H1 (cell line): ENCODE results near the gene RHOT1. TPM values are rescaled to one million over a fixed set of nuclear protein-coding genes. Genes with fewer than 3 reads are reported as not detected.

Experiments
- CTCF ChIA-PET: fragments of 300-600 bp; sonication (Branson Sonifier 250); formaldehyde crosslinking; loops from one replicate; lab custom pipeline; 2021; ENCODE audit not compliant: partially characterized antibody; lab: Charles Lee
- POLR2A ChIA-PET: fragments of 300-600 bp; sonication (Branson Sonifier 250); formaldehyde crosslinking; loops from one replicate; lab custom pipeline; 2021; ENCODE audit warnings: inconsistent platforms; ENCODE audit not compliant: partially characterized antibody; lab: Charles Lee
- DNase-seq, 2 experiments: peaks; one replicate each; pipeline versions ENCODE4 v3.0.0 to v3.0.0-alpha.2; 2010 to 2022; ENCODE audit warnings: low spot score in 2 of 2, low read depth in 1 of 2, mixed read lengths in 1 of 2
- FAIRE-seq: peaks from 2 replicates; lab custom pipeline; 2011; peaks lifted over from hg19 to GRCh38; lab: Jason Lieb, UNC
- H2AFZ ChIP-seq: 2 replicates; pipeline ENCODE4 v1.8.1; 2012; ENCODE audit warnings: low read length, inconsistent platforms
- H2AK5ac ChIP-seq: 2 replicates; pipeline ENCODE4 v1.6.1; 2013; ENCODE audit warnings: low read depth, low read length
- H2BK120ac ChIP-seq: replicated peaks from 2 replicates; pipeline ENCODE3; 2013; ENCODE audit warnings: low read depth, low read length, inconsistent platforms
- H2BK12ac ChIP-seq: 2 replicates; pipeline ENCODE4 v1.6.1; 2013; ENCODE audit warnings: low read depth, low read length
- H2BK15ac ChIP-seq: 2 replicates; pipeline ENCODE4 v1.6.1; 2013; ENCODE audit warnings: low read length
- H2BK20ac ChIP-seq: 2 replicates; pipeline ENCODE4 v1.6.1; 2013; ENCODE audit warnings: low read length
- H2BK5ac ChIP-seq: 2 replicates; pipeline ENCODE4 v1.6.1; 2013; ENCODE audit warnings: low read depth, low read length
- H3K14ac ChIP-seq: 2 replicates; pipeline ENCODE4 v1.6.1; 2013; ENCODE audit warnings: inconsistent platforms; ENCODE audit not compliant: insufficient read length
- H3K18ac ChIP-seq: 2 replicates; pipeline ENCODE4 v1.6.1; 2013; ENCODE audit warnings: low read length; ENCODE audit errors: extremely low read depth
- H3K23ac ChIP-seq: 2 replicates; pipeline ENCODE4 v1.6.1; 2013; ENCODE audit warnings: inconsistent platforms; ENCODE audit not compliant: insufficient read length
- H3K23me2 ChIP-seq: 2 replicates; pipeline ENCODE4 v1.6.1; 2013; ENCODE audit warnings: low read depth, low read length
- H3K27ac ChIP-seq: 2 replicates; pipeline ENCODE4 v1.6.1; 2011; ENCODE audit warnings: low read depth, low read length, inconsistent platforms
- H3K27me3 ChIP-seq, 4 experiments: replicated peaks in 1 of 4; 1 replicate in 1 of 4; 2 replicates in 3 of 4; pipeline versions ENCODE4 v1.6.1 to v1.8.1; 2011 to 2013; ENCODE audit warnings: low read length in 3 of 4, mild to moderate bottlenecking in 3 of 4, inconsistent platforms in 2 of 4, mixed read lengths in 2 of 4, moderate library complexity in 1 of 4; ENCODE audit not compliant: control insufficient read depth in 3 of 4, insufficient read depth in 3 of 4; ENCODE audit errors: extremely low read depth in 1 of 4
- H3K36me3 ChIP-seq, 4 experiments: 2 replicates each; pipeline versions ENCODE4 v1.6.1 to v1.8.1; 2011 to 2013; ENCODE audit warnings: mild to moderate bottlenecking in 4 of 4, low read length in 3 of 4, moderate library complexity in 2 of 4, control low read depth in 1 of 4, inconsistent platforms in 1 of 4; ENCODE audit not compliant: insufficient read depth in 4 of 4, control insufficient read depth in 2 of 4
- H3K4ac ChIP-seq: replicated peaks from 2 replicates; pipeline ENCODE3; 2013; ENCODE audit warnings: low read length, low read depth, mixed read lengths, inconsistent platforms; ENCODE audit not compliant: insufficient read length
- H3K4me1 ChIP-seq, 4 experiments: replicated peaks in 1 of 4; 1 replicate in 1 of 4; 2 replicates in 3 of 4; pipeline versions ENCODE4 v1.6.1 to v1.8.1; 2011 to 2013; ENCODE audit warnings: low read length in 3 of 4, inconsistent platforms in 2 of 4, mixed read lengths in 1 of 4; ENCODE audit not compliant: insufficient read depth in 4 of 4, control insufficient read depth in 3 of 4
- H3K4me2 ChIP-seq, 2 experiments: 2 replicates each; pipeline versions ENCODE4 v1.6.1 to v1.8.1; 2011 to 2013; ENCODE audit warnings: low read depth in 2 of 2, low read length in 2 of 2, control low read depth in 1 of 2, inconsistent platforms in 1 of 2, mild to moderate bottlenecking in 1 of 2; ENCODE audit not compliant: insufficient read depth in 1 of 2
- H3K4me3 ChIP-seq, 4 experiments: fragments of 200-600, 300-600 bp in 1 of 4; sonication (generic), shearing (Covaris generic), sonication (Bioruptor Twin) in 1 of 4; 2 replicates each; pipeline versions ENCODE4 v1.5.1 to v1.8.1; 2011 to 2016; ENCODE audit warnings: low read length in 4 of 4, low read depth in 3 of 4, control low read depth in 2 of 4, inconsistent platforms in 2 of 4, mild to moderate bottlenecking in 2 of 4, mixed read lengths in 1 of 4, moderate library complexity in 1 of 4; ENCODE audit not compliant: insufficient read depth in 2 of 4; ENCODE audit errors: extremely low read depth in 1 of 4
- H3K56ac ChIP-seq: replicated peaks from 2 replicates; pipeline ENCODE3; 2013; ENCODE audit warnings: low read depth, mild to moderate bottlenecking, mixed read lengths, low read length, inconsistent platforms; ENCODE audit not compliant: insufficient read length
- H3K79me1 ChIP-seq: 2 replicates; pipeline ENCODE4 v1.6.1; 2013; ENCODE audit warnings: low read depth, low read length, control low read depth
- H3K79me2 ChIP-seq, 2 experiments: 2 replicates each; pipeline versions ENCODE4 v1.6.1 to v1.8.1; 2012 to 2013; ENCODE audit warnings: low read length in 2 of 2, mild to moderate bottlenecking in 2 of 2, inconsistent platforms in 1 of 2; ENCODE audit not compliant: insufficient read depth in 2 of 2, control insufficient read depth in 1 of 2
- H3K9ac ChIP-seq, 4 experiments: replicated peaks in 1 of 4; 1 replicate in 1 of 4; 2 replicates in 3 of 4; pipeline versions ENCODE4 v1.6.1 to v1.8.1; 2011 to 2013; ENCODE audit warnings: low read depth in 3 of 4, low read length in 3 of 4, control low read depth in 2 of 4, mild to moderate bottlenecking in 2 of 4, moderate library complexity in 2 of 4, inconsistent platforms in 1 of 4; ENCODE audit errors: extremely low read depth in 1 of 4
- H3K9me3 ChIP-seq, 2 experiments: 2 replicates each; pipeline versions ENCODE4 v1.6.1 to v1.8.1; 2012 to 2013; ENCODE audit warnings: mild to moderate bottlenecking in 2 of 2, moderate library complexity in 2 of 2, control low read depth in 1 of 2, inconsistent platforms in 1 of 2, low read depth in 1 of 2, low read length in 1 of 2, mixed read lengths in 1 of 2; ENCODE audit not compliant: insufficient read depth in 2 of 2
- H4K20me1 ChIP-seq, 2 experiments: replicated peaks in 1 of 2; 2 replicates each; pipeline versions ENCODE3 to v1.8.1; 2011 to 2013; ENCODE audit warnings: inconsistent platforms in 2 of 2, low read length in 2 of 2, mild to moderate bottlenecking in 1 of 2; ENCODE audit not compliant: insufficient read depth in 2 of 2, control insufficient read depth in 1 of 2
- H4K5ac ChIP-seq: 2 replicates; pipeline ENCODE4 v1.6.1; 2013; ENCODE audit warnings: low read length, low read depth, mixed read lengths, inconsistent platforms; ENCODE audit not compliant: insufficient read length
- H4K8ac ChIP-seq: 2 replicates; pipeline ENCODE4 v1.8.0; 2013; ENCODE audit warnings: mild to moderate bottlenecking, moderate library complexity, low read length, inconsistent platforms; ENCODE audit not compliant: insufficient read depth; ENCODE audit errors: extremely low read depth
- H4K91ac ChIP-seq: replicated peaks from 2 replicates; pipeline ENCODE3; 2013; ENCODE audit warnings: low read length, mixed read lengths, inconsistent platforms; ENCODE audit not compliant: insufficient read length
- BRCA1 ChIP-seq: IDR thresholded peaks from 2 replicates; pipeline ENCODE4 v1.6.1; 2012; ENCODE audit warnings: low read depth, low read length, improper control_type of control experiment
- CHD2 ChIP-seq: IDR thresholded peaks from 2 replicates; pipeline ENCODE4 v1.6.1; 2012; ENCODE audit warnings: low read length, improper control_type of control experiment
- EZH2 ChIP-seq: fragments of 200-600 bp; sonication (generic); IDR thresholded peaks from 2 replicates; pipeline ENCODE4 v1.7.1; 2012; ENCODE audit warnings: low read depth, mild to moderate bottlenecking, moderate library complexity, low read length, inconsistent platforms; ENCODE audit not compliant: severe bottlenecking
- GABPA ChIP-seq: IDR thresholded peaks from 2 replicates; pipeline ENCODE4 v1.6.1; 2011; ENCODE audit warnings: mild to moderate bottlenecking, low read length, moderate library complexity, borderline replicate concordance; ENCODE audit not compliant: insufficient read depth
- JUND ChIP-seq: IDR thresholded peaks from 2 replicates; pipeline ENCODE4 v1.6.1; 2011; ENCODE audit warnings: mild to moderate bottlenecking, improper control_type of control experiment, low read length
- KDM1A ChIP-seq: fragments of 200-600, 300-600 bp; sonication (generic); IDR thresholded peaks from 2 replicates; pipeline ENCODE4 v1.7.1; 2016; ENCODE audit warnings: mild to moderate bottlenecking, low read length, borderline replicate concordance
- POLR2A ChIP-seq, 2 experiments: IDR thresholded peaks; 1 replicate in 1 of 2; 2 replicates in 1 of 2; pipeline ENCODE4 v1.6.1; 2011; ENCODE audit warnings: low read depth in 2 of 2, low read length in 2 of 2, mild to moderate bottlenecking in 2 of 2; ENCODE audit errors: control extremely low read depth in 1 of 2
- SP1 ChIP-seq: IDR thresholded peaks from 2 replicates; pipeline ENCODE4 v1.6.1; 2011; ENCODE audit warnings: low read depth, low read length
- TAF7 ChIP-seq: optimal IDR thresholded peaks from 2 replicates; pipeline ENCODE3; 2011; ENCODE audit warnings: low read depth, mild to moderate bottlenecking, inconsistent platforms, low read length, moderate library complexity, borderline replicate concordance
- WGBS, 2 experiments: shearing (Covaris generic) in 1 of 2; methylation state at CpG; one replicate each; pipeline versions ENCODE4 v1.1.6 to v1.1.7; 2013 to 2015; ENCODE audit warnings: low lambda C conversion rate in 2 of 2, mixed read lengths in 2 of 2, inconsistent platforms in 1 of 2, low coverage in 1 of 2, missing lambda C conversion rate in 1 of 2; ENCODE audit not compliant: insufficient replicate concordance in 2 of 2, insufficient coverage in 1 of 2, insufficient read length in 1 of 2; ENCODE audit errors: extremely low coverage in 1 of 2, missing lambda C conversion rate in 1 of 2; 5-methylcytosine and 5-hydroxymethylcytosine counted together
- polyA plus RNA-seq, 7 experiments: library from polyadenylated mRNA; depleted of rRNA in 3 of 7; stranded (reverse) in 5 of 7; unstranded in 2 of 7; fragments of >200 nt in 5 of 7; fragments of 200-250 nt in 2 of 7; gene quantifications; 1 replicate in 5 of 7; 2 replicates in 1 of 7; 4 replicates in 1 of 7; pipeline versions ENCODE4 v1.2.1 to v1.2.3, GENCODE V29; 2011 to 2013; ENCODE audit warnings: missing spikeins in 2 of 7, mixed read lengths in 2 of 7
- total RNA-seq: library from RNA; stranded (reverse); fragmentation: NEBNext Ultra II Directional; extraction: Animal tissue kit (Norgen Biotek cat#: 25700); gene quantifications from 2 replicates; pipeline ENCODE4 v1.2.1, GENCODE V29; 2021

Gene RHOT1
- total and polyA plus RNA-seq, 2 of the 8 experiments (the other 6 are each of a cell fraction or from before 2014, with no cell fraction given) = 34.2 to 38.2 TPM

DNA sequence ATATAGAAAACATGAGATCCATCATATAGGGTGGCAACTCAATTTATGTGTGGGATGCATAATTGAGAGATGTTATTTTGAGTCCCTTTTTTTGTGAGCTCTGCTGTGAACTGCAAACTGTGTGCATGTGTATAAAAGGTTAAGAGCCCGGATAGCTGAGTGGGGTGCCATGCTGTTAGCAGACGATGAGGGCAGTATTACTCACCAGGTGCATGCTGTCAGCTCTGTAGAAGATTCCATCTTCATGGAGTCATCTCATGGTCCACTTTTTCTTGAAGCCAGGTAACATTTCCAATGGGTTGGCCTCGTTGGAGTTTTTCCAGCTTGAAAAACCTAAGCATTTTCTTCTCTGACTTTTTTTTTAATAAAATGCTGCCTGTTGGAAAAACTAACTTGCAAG is 80.3 kb downstream of the RHOT1 start:
- H3K9ac ChIP-seq = no peak overlapping the region
- no peaks in the 10 kb centered on the region for H3K36me3 ChIP-seq
- no peak for FAIRE-seq
- no peak overlapping the region for H2BK120ac ChIP-seq
- no peak overlapping the region for H3K4me3 ChIP-seq
- no peak overlapping the region for H2AFZ ChIP-seq
- no peaks in the 10 kb centered on the region for H3K79me2 ChIP-seq
- WGBS, 2 experiments = 80% methylated on average over 3 of the region's 3 CpGs; no CpG with 5 or more reads in 1 of the 2 experiments
- no peak overlapping the region for H3K56ac ChIP-seq
- H4K5ac ChIP-seq = no peak overlapping the region
- no peak for DNase-seq
- POLR2A ChIA-PET = no interaction called here
- no peaks in the 10 kb centered on the region for H4K20me1 ChIP-seq
- H3K23me2 ChIP-seq = no peaks in the 10 kb centered on the region
- no peak overlapping the region for H3K27ac ChIP-seq
- H2BK15ac ChIP-seq = no peak overlapping the region
- peaks cover 0 to 5% (median under 1%) of the 10 kb centered on the region in 4 experiments; a peak in 2 of 7 replicates for H3K4me1 ChIP-seq
- no peak overlapping the region for H3K23ac ChIP-seq
- CTCF ChIA-PET = no interaction called here
- no peaks in the 10 kb centered on the region for H3K79me1 ChIP-seq
- H4K91ac ChIP-seq = no peak overlapping the region
- no peak overlapping the region for H3K4ac ChIP-seq
- no peak overlapping the region for H2BK20ac ChIP-seq
- no peak overlapping the region for H3K14ac ChIP-seq
- no peak overlapping the region for H3K18ac ChIP-seq
- H2BK12ac ChIP-seq = no peak overlapping the region
- no peak overlapping the region for H2BK5ac ChIP-seq
- H2AK5ac ChIP-seq = no peak overlapping the region
- no peaks in the 10 kb centered on the region for H3K27me3 ChIP-seq
- H4K8ac ChIP-seq = no peak overlapping the region
- no peaks in the 10 kb centered on the region for H3K9me3 ChIP-seq
- no peak overlapping the region for H3K4me2 ChIP-seq
- TF ChIP-seq POLR2A (IDR thresholded peaks at IDR 0.05; ENCODE audit: control extremely low read depth in 1 of 2, low read depth in 2 of 2, low read length in 2 of 2) = no peak
- TF ChIP-seq GABPA = no peak
- TF ChIP-seq BRCA1 = no peak
- TF ChIP-seq CHD2 = no peak
- no peak for TF ChIP-seq EZH2
- no peak for TF ChIP-seq KDM1A
- TF ChIP-seq TAF7 = no peak
- no peak for TF ChIP-seq JUND
- no peak for TF ChIP-seq SP1
